Colonic mucosa (tissue), 4 donors: Measurements from ENCODE around the gene RANGRF. TPM values are rescaled to one million over a fixed set of nuclear protein-coding genes. Genes with fewer than 3 reads are reported as not detected.

ENCODE experiments used
- DNase-seq: peaks from one replicate; pipeline ENCODE4 v3.0.0-alpha.2; 2020
- H3K27ac ChIP-seq: fragments of 200-600 bp; one replicate; pipeline ENCODE4 v1.8.0; 2021
- H3K27me3 ChIP-seq: fragments of 200-600 bp; one replicate; pipeline ENCODE4 v1.8.0; 2021
- H3K36me3 ChIP-seq: fragments of 200-600 bp; one replicate; pipeline ENCODE4 v1.8.0; 2021
- H3K4me1 ChIP-seq: fragments of 200-600 bp; one replicate; pipeline ENCODE4 v1.8.0; 2021; ENCODE audit warnings: mild to moderate bottlenecking
- H3K4me3 ChIP-seq: fragments of 200-600 bp; one replicate; pipeline ENCODE4 v1.8.0; 2021
- H3K9ac ChIP-seq, 2 donors: one replicate each; pipeline ENCODE4 v1.7.0; 2013; ENCODE audit warnings: control low read depth in 2 of 2, low read depth in 2 of 2, low read length in 2 of 2
- H3K9me3 ChIP-seq: fragments of 200-600 bp; one replicate; pipeline ENCODE4 v1.8.0; 2021
- intact Hi-C: fragments of 100-400 bp; cut with DNase I; formaldehyde crosslinking; loops from one replicate; pipeline ENCODE4 v1.14.1; 2022
- total RNA-seq, 2 donors: library from RNA; stranded (reverse); fragmentation: NEBNext Ultra II Directional in 1 of 2; extraction: Animal tissue kit (Norgen Biotek cat#: 25700) in 1 of 2; gene quantifications; one replicate each; pipeline ENCODE4 v1.2.1, GENCODE V29; 2021
- TF ChIP-seq, protein P1 (sequence below): fragments of 200-600 bp; IDR thresholded peaks from one replicate; pipeline ENCODE4 v1.8.0; 2022; ENCODE audit warnings: antibody characterized with exemption, mild to moderate bottlenecking
- donor health status: healthy.
- donor health status: DM: no; HTN: no; CAD: no.
- donor health status: DM: no; HTN: no; CAD: no.

The RANGRF gene
- total RNA-seq, 2 donors from 2014 or later = 16.8 to 26.5 TPM

DNA sequence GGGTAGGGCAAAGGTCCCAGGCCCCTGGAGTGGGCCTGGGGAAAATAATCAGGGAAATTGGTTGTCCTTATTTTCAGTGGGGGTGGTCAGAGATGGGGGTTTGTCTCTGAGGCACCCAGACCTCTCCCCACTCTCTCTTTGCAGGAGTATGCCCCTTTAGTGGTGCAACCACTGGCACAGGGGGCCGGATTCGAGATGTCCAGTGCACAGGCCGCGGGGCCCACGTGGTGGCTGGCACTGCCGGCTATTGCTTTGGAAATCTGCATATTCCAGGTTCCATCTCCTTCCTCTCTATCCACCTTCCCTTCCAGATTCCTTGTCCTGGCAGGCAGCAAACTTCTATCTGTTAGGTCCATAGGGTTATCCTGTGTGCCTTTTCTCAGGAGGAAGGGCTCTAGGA, 31.8 kb upstream of the RANGRF start:
- Histone ChIP-seq H3K4me1 (no peaks in the 10 kb centered on the region), H3K9ac (no peak overlapping the region), H3K9me3 (no peaks in the 10 kb centered on the region), H3K4me3 (no peak overlapping the region), H3K36me3 (no peaks in the 10 kb centered on the region), H3K27ac (no peak overlapping the region), H3K27me3 (no peaks in the 10 kb centered on the region)
- TF ChIP-seq, protein P1, sequence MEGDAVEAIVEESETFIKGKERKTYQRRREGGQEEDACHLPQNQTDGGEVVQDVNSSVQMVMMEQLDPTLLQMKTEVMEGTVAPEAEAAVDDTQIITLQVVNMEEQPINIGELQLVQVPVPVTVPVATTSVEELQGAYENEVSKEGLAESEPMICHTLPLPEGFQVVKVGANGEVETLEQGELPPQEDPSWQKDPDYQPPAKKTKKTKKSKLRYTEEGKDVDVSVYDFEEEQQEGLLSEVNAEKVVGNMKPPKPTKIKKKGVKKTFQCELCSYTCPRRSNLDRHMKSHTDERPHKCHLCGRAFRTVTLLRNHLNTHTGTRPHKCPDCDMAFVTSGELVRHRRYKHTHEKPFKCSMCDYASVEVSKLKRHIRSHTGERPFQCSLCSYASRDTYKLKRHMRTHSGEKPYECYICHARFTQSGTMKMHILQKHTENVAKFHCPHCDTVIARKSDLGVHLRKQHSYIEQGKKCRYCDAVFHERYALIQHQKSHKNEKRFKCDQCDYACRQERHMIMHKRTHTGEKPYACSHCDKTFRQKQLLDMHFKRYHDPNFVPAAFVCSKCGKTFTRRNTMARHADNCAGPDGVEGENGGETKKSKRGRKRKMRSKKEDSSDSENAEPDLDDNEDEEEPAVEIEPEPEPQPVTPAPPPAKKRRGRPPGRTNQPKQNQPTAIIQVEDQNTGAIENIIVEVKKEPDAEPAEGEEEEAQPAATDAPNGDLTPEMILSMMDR = no peak
- intact Hi-C loops = loop anchor here (10.0 kb wide), 1 partner anchor 128 kb away; the partner anchor contains the start of gene RPL26
- no peak for DNase-seq

DNA sequence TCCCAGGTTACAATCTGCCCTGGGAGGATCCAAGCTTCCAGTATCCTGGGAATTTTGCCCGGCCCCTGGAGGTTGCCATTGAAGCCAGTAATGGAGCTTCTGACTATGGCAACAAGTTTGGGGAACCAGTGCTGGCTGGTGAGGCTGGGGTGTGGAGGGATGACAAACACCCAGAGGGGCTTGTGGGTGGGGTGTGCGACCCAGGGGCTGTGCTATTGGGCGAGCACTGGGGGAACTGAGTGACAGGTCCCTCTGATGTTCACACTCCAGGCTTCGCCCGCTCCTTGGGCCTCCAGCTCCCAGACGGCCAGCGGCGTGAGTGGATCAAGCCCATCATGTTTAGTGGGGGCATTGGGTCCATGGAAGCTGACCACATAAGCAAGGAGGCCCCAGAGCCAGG, 30.7 kb upstream of the RANGRF start:
- Histone ChIP-seq H3K27me3 (no peaks in the 10 kb centered on the region), H3K27ac (no peak overlapping the region), H3K4me1 (no peaks in the 10 kb centered on the region), H3K9me3 (no peaks in the 10 kb centered on the region), H3K9ac (no peak overlapping the region), H3K36me3 (no peaks in the 10 kb centered on the region), H3K4me3 (no peak overlapping the region)
- TF ChIP-seq, protein P1 = no peak
- DNase-seq = no peak
- intact Hi-C loops = loop anchor here (10.0 kb wide), 1 partner anchor 127 kb away; the partner anchor contains the start of gene RPL26

DNA sequence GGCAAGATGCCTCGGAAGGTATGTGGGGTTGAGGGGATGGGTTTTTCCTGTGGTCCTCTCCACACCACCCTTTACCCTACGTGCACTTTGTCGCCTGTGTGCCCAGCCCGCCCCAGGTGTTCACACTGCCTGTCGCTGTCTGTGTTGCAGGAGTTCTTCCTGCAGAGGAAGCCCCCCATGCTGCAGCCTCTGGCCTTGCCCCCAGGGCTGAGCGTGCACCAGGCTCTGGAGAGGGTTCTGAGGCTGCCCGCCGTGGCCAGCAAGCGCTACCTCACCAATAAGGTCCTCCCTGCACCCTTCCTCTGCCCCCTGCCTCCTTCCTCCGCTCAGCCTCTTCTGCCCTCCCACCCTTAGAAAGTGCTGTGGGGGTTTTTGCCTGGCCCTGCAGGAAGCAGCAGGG, 24.1 kb upstream of the RANGRF start:
- intact Hi-C loops = no loop called here
- Histone ChIP-seq H3K9me3 (no peaks in the 10 kb centered on the region), H3K4me1 (no peaks in the 10 kb centered on the region), H3K27me3 (no peaks in the 10 kb centered on the region), H3K4me3 (no peak overlapping the region), H3K27ac (no peak overlapping the region), H3K36me3 (no peaks in the 10 kb centered on the region), H3K9ac (no peak overlapping the region)
- TF ChIP-seq, protein P1 = no peak
- no peak for DNase-seq

DNA sequence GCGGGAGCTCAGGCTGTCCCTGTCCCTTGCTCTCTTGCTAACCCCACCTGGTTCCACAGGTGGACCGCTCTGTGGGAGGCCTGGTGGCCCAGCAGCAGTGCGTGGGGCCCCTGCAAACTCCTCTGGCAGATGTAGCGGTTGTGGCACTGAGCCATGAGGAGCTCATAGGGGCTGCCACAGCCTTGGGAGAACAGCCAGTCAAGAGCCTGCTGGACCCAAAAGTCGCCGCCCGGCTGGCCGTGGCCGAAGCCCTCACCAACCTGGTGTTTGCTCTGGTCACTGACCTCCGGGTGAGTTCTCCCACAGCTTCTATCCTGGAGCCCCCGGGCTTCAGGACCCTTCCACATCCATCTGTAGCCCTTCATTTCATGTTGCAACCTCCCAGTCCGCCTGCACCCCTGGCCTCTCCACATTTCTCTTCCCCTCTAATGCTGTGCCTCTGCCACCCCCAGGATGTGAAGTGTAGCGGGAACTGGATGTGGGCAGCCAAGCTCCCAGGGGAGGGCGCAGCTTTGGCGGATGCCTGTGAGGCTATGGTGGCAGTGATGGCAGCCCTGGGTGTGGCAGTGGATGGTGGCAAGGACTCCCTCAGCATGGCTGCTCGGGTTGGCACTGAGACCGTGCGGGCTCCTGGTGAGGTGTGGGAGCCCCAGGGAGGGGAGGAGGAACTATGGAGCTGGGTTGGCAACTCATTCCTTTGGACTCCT, 23.5 kb upstream of the RANGRF start:
- H3K27me3 ChIP-seq = no peaks in the 10 kb centered on the region

DNA sequence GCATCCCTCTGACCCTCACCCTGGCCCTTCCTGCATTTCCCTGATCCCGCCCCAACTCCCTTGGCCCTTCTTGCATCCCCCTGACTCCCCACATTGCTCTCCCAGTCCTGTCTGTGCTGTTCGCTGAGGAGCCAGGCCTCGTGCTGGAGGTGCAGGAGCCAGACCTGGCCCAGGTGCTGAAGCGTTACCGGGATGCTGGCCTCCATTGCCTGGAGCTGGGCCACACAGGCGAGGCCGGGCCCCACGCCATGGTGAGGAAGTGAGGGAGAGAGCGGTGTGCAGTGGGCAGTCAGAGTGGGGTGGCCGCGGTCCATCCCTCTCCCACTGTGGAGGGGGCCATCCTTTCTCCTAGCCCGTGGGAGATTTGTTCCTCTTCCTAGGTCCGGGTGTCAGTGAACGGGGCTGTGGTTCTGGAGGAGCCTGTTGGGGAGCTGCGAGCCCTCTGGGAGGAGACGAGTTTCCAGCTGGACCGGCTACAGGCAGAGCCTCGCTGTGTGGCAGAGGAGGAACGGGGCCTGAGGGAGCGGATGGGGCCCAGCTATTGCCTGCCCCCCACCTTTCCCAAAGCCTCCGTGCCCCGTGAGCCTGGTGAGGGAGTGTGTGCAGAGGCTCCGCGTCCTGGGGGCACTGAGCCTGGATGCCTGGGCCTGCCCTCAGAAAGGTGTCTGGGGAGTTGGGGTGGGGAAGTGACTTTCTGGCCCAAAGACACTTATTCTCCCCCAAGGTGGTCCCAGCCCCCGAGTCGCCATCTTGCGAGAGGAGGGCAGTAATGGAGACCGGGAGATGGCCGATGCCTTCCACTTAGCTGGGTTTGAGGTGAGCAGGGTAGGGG, 21.6 kb upstream of the RANGRF start:
- intact Hi-C loops = no loop called here
- no peak overlapping the region for H3K27ac ChIP-seq
- no peaks in the 10 kb centered on the region for H3K27me3 ChIP-seq
- H3K36me3 ChIP-seq = no peaks in the 10 kb centered on the region
- no peaks in the 10 kb centered on the region for H3K4me1 ChIP-seq
- H3K4me3 ChIP-seq = no peak overlapping the region
- DNase-seq = no peak
- H3K9ac ChIP-seq = no peak overlapping the region
- TF ChIP-seq, protein P1 = no peak
- no peaks in the 10 kb centered on the region for H3K9me3 ChIP-seq

More for the DNA sequence above, 23.5 kb upstream of the RANGRF start:
- H3K36me3 ChIP-seq = no peaks in the 10 kb centered on the region
- H3K27ac ChIP-seq = no peak overlapping the region
- TF ChIP-seq, protein P1 = no peak
- no peaks in the 10 kb centered on the region for H3K4me1 ChIP-seq
- intact Hi-C loops = no loop called here
- no peak for DNase-seq
- no peak overlapping the region for H3K9ac ChIP-seq
- no peak overlapping the region for H3K4me3 ChIP-seq
- no peaks in the 10 kb centered on the region for H3K9me3 ChIP-seq
